ENCODE measurements around the gene SLC16A1.
"Not testable (repeated sequence)": the region's sequence is repeated elsewhere in the genome, so short reads cannot be mapped to it uniquely, and the experiment has no call there.

SLC16A1 gene

GRCh38 chr1:112961072-112961471 is 5.1 kb upstream of the SLC16A1 start:
- no peak for DNase-seq

GRCh38 chr1:112960384-112960783 is 4.4 kb upstream of the SLC16A1 start:
- no peak for DNase-seq

DNA sequence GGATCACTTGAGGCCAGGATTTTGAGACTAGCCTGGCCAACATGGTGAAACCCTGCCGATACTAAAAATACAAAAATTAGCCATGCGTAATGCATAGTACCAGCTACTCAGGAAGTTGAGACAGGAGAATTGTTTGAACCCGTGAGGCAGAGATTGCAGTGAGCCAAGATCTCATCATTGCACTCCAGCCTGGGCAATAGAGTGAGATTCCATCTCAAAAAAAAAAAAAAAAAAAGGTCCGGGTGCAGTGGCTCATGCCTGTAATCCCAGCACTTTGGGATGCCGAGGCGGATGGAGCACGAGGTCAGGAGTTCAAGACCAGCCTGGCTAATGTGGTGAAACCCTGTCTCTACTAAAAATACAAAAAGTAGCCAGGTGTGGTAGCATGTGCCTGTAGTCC is 2.2 kb upstream of the SLC16A1 start:
- DNase-seq: not testable (repeated sequence)

DNA sequence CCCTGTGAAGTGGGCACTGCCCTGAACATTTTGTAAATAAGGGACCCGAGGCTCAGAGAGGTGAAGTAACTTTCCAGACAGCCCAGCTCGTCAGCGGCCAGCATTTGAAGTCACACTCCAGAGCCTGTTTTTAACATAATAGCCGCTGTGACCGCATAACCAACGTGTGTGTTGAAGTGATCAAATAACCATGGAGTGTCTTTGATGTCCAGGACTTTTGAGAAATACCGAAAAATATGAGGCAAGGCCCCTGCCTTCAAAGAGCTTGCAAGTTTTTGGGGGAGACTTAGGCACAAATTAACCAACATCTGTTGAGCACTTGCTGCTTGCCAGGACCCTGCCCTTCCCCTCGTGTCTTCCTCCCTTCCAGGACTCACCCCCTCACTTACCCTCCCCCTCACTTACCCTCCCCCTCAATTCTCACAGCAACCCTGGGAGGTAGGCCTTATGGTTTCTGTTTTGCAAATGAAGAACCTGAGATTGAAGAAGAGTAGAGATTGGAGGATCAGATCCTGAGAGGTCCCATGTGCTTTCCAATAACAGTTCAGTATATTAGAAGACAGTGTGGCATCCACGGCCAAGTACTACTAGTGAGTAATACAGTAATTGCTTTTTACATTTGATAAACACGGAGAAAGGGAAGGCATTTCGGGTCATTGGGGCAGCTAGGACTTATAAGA is 1.3 kb upstream of the SLC16A1 start:
- DNase-seq: peak in 4 of 5 donors; percentile 8 to 88 (median 23)

DNA sequence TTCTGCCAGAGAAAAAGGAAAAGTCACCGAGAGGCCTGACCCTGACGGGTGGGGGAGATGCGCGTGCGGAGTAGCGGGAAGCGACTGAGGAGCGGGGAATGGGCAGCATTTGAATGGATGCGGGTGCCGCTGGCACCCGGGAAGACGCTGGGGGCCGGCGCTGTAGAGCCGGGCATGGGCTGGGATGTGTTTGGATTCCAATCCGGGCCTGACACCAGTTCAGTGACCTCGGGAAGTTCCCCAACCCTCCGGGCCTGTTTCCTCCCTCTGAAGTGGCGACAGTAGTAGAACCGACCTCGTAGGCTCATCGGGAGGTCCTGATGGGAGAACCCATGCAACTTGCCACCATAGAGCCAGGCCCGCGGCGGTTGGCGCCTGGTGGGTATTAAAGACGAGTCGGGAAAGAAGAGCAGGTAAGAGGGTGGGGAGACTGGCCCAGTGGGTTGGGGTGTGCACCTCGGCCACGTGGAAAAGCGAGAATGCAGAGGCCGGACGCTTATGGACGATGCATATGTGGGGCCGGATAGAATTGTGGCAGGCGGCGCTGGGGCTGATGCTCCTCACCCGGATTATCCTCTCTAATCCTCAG is 642 bp upstream of the SLC16A1 start:
- DNase-seq: peak in 4 of 5 donors; percentile 19 to 34 (median 24)

- DNase-seq: peak; percentile 12 to 75 (median 19)
Observed at GRCh38 chr1:112954945-112955772, 837 bp downstream of the SLC16A1 start.

GRCh38 chr1:112954017-112954650 is 1.9 kb downstream of the SLC16A1 start:
- no peak for DNase-seq

GRCh38 chr1:112950426-112950825 is 5.6 kb downstream of the SLC16A1 start:
- no peak for DNase-seq

GRCh38 chr1:112946683-112947082 is 9.3 kb downstream of the SLC16A1 start:
- no peak for DNase-seq

DNA sequence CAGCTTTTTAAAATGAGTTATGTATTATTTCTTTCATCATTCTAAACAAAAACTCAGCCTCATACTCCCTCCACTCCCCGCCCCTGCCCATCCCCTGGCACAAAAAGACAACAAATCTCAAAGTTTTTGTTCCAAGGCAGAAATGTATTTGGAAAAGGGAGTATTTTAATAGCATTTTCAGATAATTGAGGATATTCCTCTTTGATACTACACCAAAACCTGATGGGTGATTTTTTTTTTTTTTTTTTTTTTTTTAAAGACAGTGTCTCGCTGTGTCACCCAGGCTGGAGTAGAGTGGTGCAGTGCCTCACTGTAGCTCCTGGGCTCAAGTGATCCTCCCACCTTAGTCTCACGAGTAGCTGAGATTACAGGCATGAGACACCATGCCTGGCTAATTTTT is 16.2 kb downstream of the SLC16A1 start:
- DNase-seq: no peak

- no peak for DNase-seq
Observed at GRCh38 chr1:112938210-112938609, 17.8 kb downstream of the SLC16A1 start.

- no peak for DNase-seq
Observed at GRCh38 chr1:112937495-112937894, 18.5 kb downstream of the SLC16A1 start.

GRCh38 chr1:112937070-112937469 is 18.9 kb downstream of the SLC16A1 start:
- peak in 1 of 5 donors; percentile 20 for DNase-seq

DNA sequence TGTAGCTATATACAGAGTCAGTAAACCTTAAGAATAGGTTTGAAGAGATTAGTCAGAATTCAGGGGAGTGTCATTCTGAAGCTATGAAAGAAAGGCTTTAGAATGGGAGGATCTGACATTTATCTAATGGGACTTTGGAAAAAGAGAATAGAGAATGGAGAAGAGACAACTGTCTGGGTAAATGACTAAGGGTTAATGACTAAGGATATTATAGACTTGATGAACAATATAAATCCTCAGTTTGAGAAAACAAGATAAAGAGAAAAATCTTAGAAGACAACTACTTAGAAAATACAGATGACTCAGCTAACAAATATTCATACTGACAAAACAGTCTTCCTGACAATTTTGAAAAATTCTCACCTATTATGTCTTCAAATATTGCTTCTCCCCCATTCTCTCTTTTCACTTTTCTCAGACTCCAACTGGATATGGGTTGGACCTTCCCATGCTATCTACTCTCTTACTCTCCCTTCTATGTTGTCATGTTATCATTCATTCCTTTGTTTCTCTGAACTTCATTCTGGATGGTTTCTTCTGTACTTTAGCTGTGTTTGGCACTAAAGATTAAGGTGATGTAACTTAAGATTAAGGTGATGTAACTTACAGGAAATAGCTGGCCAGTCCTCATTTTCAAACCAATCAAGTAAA is 20.4 kb downstream of the SLC16A1 start:
- DNase-seq: peak in 1 of 5 donors; percentile 77

GRCh38 chr1:112934577-112934976 is 21.4 kb downstream of the SLC16A1 start:
- DNase-seq: no peak

GRCh38 chr1:112933820-112934571 is 22.0 kb downstream of the SLC16A1 start:
- no peak for DNase-seq

DNA sequence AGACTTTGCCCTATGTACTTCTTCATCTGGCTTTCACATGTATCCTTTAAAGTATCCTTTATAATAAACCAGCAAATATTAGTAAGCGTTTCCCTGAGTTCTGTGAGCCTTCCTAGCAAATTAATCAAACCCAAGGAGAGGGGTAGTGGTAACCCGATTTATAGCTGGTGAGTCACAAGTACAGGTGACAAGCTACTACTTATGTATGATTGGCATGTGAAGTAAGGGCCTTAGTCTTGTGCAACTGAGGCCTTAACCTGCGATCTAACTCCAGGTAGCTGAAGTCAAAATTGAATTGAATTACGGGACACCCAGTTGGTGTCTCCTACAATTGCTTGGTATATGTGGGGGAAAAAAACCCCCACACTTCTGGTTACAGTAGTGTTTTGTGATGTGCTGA is 26.0 kb downstream of the SLC16A1 start:
- no peak for DNase-seq

DNA sequence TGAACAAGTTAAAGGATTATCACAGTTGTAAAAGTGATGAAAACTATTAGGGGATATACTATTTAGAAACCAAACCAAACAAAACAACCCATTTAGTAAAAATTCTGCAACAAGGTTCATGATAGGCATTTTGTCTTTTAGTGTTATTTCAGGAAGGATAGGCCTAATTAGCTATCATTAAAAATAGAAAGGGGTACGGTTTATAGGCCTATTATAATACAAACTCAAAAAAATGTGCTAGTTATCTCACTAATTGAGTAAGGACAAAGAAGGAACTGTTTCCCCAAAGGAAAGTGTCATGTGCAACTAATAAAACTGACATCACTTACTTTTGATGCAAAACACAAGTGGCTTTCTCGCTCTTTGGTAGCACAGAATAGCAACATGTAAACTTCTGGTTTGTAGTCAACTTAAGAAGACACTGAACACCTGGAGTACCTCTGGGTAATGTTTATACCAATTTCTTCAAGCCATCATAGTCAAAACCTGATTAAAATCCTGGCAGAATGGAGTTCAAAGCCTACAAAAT is 28.5 kb downstream of the SLC16A1 start:
- DNase-seq: no peak

- no peak for DNase-seq
Observed at GRCh38 chr1:112926858-112927257, 29.1 kb downstream of the SLC16A1 start.

DNA sequence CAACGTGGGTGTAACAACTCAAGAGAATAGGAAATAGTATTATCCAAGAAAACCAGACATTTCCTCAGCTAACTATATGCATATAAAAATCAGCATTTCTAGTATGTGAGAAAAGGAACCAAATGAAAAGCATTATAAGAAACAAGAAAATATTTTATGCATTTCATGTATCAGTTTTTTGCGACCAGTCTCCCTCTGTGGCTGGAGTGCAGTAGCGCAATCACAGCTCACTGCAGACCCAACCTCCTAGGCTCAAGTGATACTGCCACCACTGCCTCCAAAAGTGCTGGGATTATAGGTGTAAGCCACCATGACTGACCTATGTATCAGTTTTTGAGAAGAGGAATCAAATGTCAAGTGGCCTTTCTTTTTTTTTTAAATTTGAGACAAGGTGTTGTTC is 31.0 kb downstream of the SLC16A1 start:
- DNase-seq: no peak

DNA sequence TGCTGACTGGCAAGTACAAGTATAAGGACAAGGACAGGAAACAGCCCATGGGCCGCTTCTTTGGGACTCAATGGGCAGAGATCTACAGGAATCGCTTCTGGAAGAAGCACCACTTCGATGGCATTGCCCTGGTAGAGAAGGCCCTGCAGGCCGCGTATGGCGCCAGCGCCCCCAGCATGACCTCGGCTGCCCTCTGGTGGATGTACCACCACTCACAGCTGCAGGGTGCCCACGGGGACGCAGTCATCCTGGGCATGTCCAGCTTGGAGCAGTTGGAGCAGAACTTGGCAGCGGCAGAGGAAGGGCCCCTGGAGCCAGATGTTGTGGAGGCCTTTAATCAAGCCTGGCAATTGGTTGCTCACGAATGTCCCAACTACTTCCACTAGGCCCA is 32.0 kb downstream of the SLC16A1 start:
- no peak for DNase-seq

Data from T-helper 1 cell (primary cell).